HCT116 (cell line): Measurements from ENCODE around the gene ELMOD3. TPM values are rescaled to one million over a fixed set of nuclear protein-coding genes. Genes with fewer than 3 reads are reported as not detected.

ENCODE experiments used
- ATAC-seq: fragments of 200-7000 bp; cut with Tn5 transposase; 2 replicates; pipeline ENCODE4 v1.9.1; 2020; ENCODE audit warnings: mild to moderate bottlenecking, moderate library complexity
- BruUV-seq: library from RNA; stranded (reverse); fragments of 400-500 nt; replicated peaks from 2 replicates; lab custom pipeline; 2021; lab: Mats Ljungman, UMichigan
- CTCF ChIA-PET: fragments of 300-600 bp; sonication (Branson Sonifier 250); formaldehyde crosslinking; loops from one replicate; lab custom pipeline; 2021; ENCODE audit warnings: antibody characterized with exemption; lab: Charles Lee
- POLR2A ChIA-PET: fragments of 300-600, 350-600 bp; sonication (Branson Sonifier 250); formaldehyde crosslinking; loops from one replicate; lab custom pipeline; 2021; ENCODE audit warnings: antibody characterized with exemption; lab: Charles Lee
- RAD21 ChIA-PET, 2 experiments: fragments of 300-600 bp; sonication (Branson Sonifier 250); formaldehyde crosslinking; loops; one replicate each; lab custom pipeline; 2023; ENCODE audit warnings: low total read pairs in 2 of 2; ENCODE audit not compliant: uncharacterized antibody in 2 of 2, unreplicated experiment in 2 of 2, low non-redundant PET in 1 of 2; lab: Charles Lee
- DNase-seq: peaks from one replicate; pipeline ENCODE4 v3.0.0-alpha.2; 2010; ENCODE audit warnings: low read depth, low spot score
- H2AFZ ChIP-seq: fragments of 200-600 bp; shearing (Covaris generic), sonication (generic); 2 replicates; pipeline ENCODE4 v1.6.1; 2017; ENCODE audit warnings: low read depth, mixed run types, mixed read lengths, antibody characterized with exemption, low read length; ENCODE audit not compliant: poor library complexity, severe bottlenecking
- H3K27ac ChIP-seq: 2 replicates; pipeline ENCODE4 v1.5.1; 2012; ENCODE audit warnings: low read depth, low read length
- H3K27me3 ChIP-seq: fragments of 200-600 bp; sonication (generic); 2 replicates; pipeline ENCODE4 v1.6.1; 2016; ENCODE audit warnings: mixed run types, low read length, mixed read lengths; ENCODE audit not compliant: insufficient read depth
- H3K36me3 ChIP-seq, 2 experiments: fragments of 200-500 bp in 1 of 2; fragments of 200-600 bp in 1 of 2; sonication (Bioruptor generic) in 1 of 2; sonication (generic) in 1 of 2; 2 replicates each; pipeline versions ENCODE4 v1.5.1 to v1.6.1; 2014 to 2016; ENCODE audit warnings: low read length in 2 of 2, inconsistent platforms in 1 of 2, mixed read lengths in 1 of 2, mixed run types in 1 of 2; ENCODE audit not compliant: insufficient read depth in 2 of 2, control insufficient read depth in 1 of 2
- H3K4me1 ChIP-seq, 2 experiments: fragments of 200-600 bp in 1 of 2; sonication (generic) in 1 of 2; 2 replicates each; pipeline versions ENCODE4 v1.5.1 to v1.6.1; 2012 to 2017; ENCODE audit warnings: low read length in 2 of 2, inconsistent platforms in 1 of 2, mild to moderate bottlenecking in 1 of 2, mixed read lengths in 1 of 2, mixed run types in 1 of 2, moderate library complexity in 1 of 2; ENCODE audit not compliant: insufficient read depth in 2 of 2, control insufficient read depth in 1 of 2
- H3K4me2 ChIP-seq: fragments of 200-600 bp; sonication (generic); 2 replicates; pipeline ENCODE4 v1.6.1; 2017; ENCODE audit warnings: mixed run types, low read length, mixed read lengths
- H3K4me3 ChIP-seq, 2 experiments: fragments of 200-600 bp in 1 of 2; sonication (generic) in 1 of 2; replicated peaks in 1 of 2; 2 replicates each; pipeline ENCODE4 v1.5.1; 2011 to 2016; ENCODE audit warnings: low read length in 2 of 2, control low read depth in 1 of 2, low read depth in 1 of 2, mild to moderate bottlenecking in 1 of 2, mixed read lengths in 1 of 2, mixed run types in 1 of 2
- H3K79me2 ChIP-seq: fragments of 200-600 bp; sonication (generic); 2 replicates; pipeline ENCODE4 v1.6.1; 2017; ENCODE audit warnings: mild to moderate bottlenecking, mixed run types, low read length, moderate library complexity, mixed read lengths; ENCODE audit not compliant: insufficient read depth
- H3K9ac ChIP-seq: fragments of 200-600 bp; sonication (generic); 2 replicates; pipeline ENCODE4 v1.6.1; 2016; ENCODE audit warnings: low read length, mixed read lengths
- H3K9me2 ChIP-seq: fragments of 200-600 bp; sonication (generic), shearing (Covaris generic); 2 replicates; pipeline ENCODE4 v1.6.1; 2017; ENCODE audit warnings: mixed run types, mild to moderate bottlenecking, moderate library complexity; ENCODE audit not compliant: insufficient read depth
- H3K9me3 ChIP-seq, 2 experiments: fragments of 200-500 bp in 1 of 2; fragments of 200-600 bp in 1 of 2; sonication (Bioruptor generic) in 1 of 2; sonication (generic) in 1 of 2; 2 replicates each; pipeline ENCODE4 v1.6.1; 2014 to 2017; ENCODE audit warnings: low read length in 2 of 2, mixed read lengths in 2 of 2, inconsistent platforms in 1 of 2, low read depth in 1 of 2, mild to moderate bottlenecking in 1 of 2, mixed run types in 1 of 2, moderate library complexity in 1 of 2; ENCODE audit not compliant: control insufficient read depth in 1 of 2, insufficient read depth in 1 of 2
- H4K20me1 ChIP-seq: fragments of 200-600 bp; sonication (generic), shearing (Covaris generic); 2 replicates; pipeline ENCODE4 v1.6.1; 2017; ENCODE audit warnings: mixed run types, mild to moderate bottlenecking, moderate library complexity; ENCODE audit not compliant: insufficient read depth
- ATF3 ChIP-seq: IDR thresholded peaks from 2 replicates; pipeline ENCODE4 v1.6.1; 2012
- CBX3 ChIP-seq: IDR thresholded peaks from 2 replicates; pipeline ENCODE4 v1.6.1; 2012; ENCODE audit warnings: low read depth
- CTCF ChIP-seq, 3 experiments: fragments of 200-600 bp in 1 of 3; sonication (generic) in 1 of 3; IDR thresholded peaks in 2 of 3; conservative IDR thresholded peaks in 1 of 3; 2 replicates each; pipeline ENCODE4 v1.5.1; 2012 to 2017; ENCODE audit warnings: low read depth in 2 of 3, low read length in 2 of 3, antibody characterized with exemption in 1 of 3, borderline replicate concordance in 1 of 3, control low read depth in 1 of 3, mild to moderate bottlenecking in 1 of 3, mixed read lengths in 1 of 3, mixed run types in 1 of 3, moderate library complexity in 1 of 3; ENCODE audit not compliant: insufficient read depth in 1 of 3
- ELF1 ChIP-seq: IDR thresholded peaks from 2 replicates; pipeline ENCODE4 v1.6.1; 2012; ENCODE audit warnings: low read depth, borderline replicate concordance
- FOSL1 ChIP-seq: IDR thresholded peaks from 2 replicates; pipeline ENCODE4 v1.6.1; 2012; ENCODE audit warnings: low read depth
- POLR2A ChIP-seq: IDR thresholded peaks from 2 replicates; pipeline ENCODE4 v1.7.0; 2011; ENCODE audit warnings: borderline replicate concordance; ENCODE audit not compliant: insufficient read depth, insufficient read length; ENCODE audit errors: extremely low read depth
- SP1 ChIP-seq: IDR thresholded peaks from 2 replicates; pipeline ENCODE4 v1.6.1; 2012; ENCODE audit warnings: low read depth
- ZNF274 ChIP-seq: fragments of 200-500 bp; sonication (Bioruptor generic); IDR thresholded peaks from 2 replicates; pipeline ENCODE4 v1.6.1; 2014; ENCODE audit warnings: mild to moderate bottlenecking, low read depth, low read length, inconsistent platforms
- intact Hi-C: fragments of 100-400 bp; cut with micrococcal nuclease; formaldehyde crosslinking; loops from 2 replicates; pipeline ENCODE4 v1.10.0; 2022
- total RNA-seq: library from RNA; stranded (reverse); gene quantifications from one replicate; pipeline ENCODE4 v1.2.1, GENCODE V29; 2021; ENCODE audit not compliant: unreplicated experiment
- TF ChIP-seq, protein P1 (sequence below): IDR thresholded peaks from 2 replicates; pipeline ENCODE4 v1.6.1; 2012

Gene ELMOD3
- total RNA-seq, 1 experiment from 2014 or later, result 9.2 TPM

GRCh38 chr2:85388878-85389538 lies 34.4 kb downstream of the ELMOD3 start:
- Histone ChIP-seq H3K79me2 (no peaks in the 10 kb centered on the region), H3K36me3 (peaks cover 8% of the 10 kb centered on the region in 2 experiments), H4K20me1 (no peaks in the 10 kb centered on the region), H3K4me3 (no peak overlapping the region), H3K9ac (no peak overlapping the region), H2AFZ (no peak overlapping the region), H3K9me2 (no peaks in the 10 kb centered on the region), H3K4me1 (no peaks in the 10 kb centered on the region), H3K27ac (no peak overlapping the region), H3K4me2 (no peak overlapping the region), H3K27me3 (no peaks in the 10 kb centered on the region), H3K9me3 (no peaks in the 10 kb centered on the region)
- no TSS peak for BruUV-seq
- intact Hi-C loops, result no loop called here
- ChIA-PET RAD21 (no interaction called here), CTCF (interaction anchor here (1.3 kb wide), 1 partner anchor 163 kb away, joined by 8 read pairs; no protein-coding TSS in a partner anchor), POLR2A (interaction anchor here (1.0 to 1.5 kb wide), 2 partner anchors 150 to 161 kb away, joined by 3 to 4 read pairs; partner anchors contain the start of gene MAT2A)
- DNase-seq (no peak), ATAC-seq (no peak)
- TF ChIP-seq SP1, result no peak
- TF ChIP-seq CTCF (IDR thresholded peaks at IDR 0.05 in 2 of 3, conservative IDR thresholded peaks at IDR 0.05 in 1 of 3; ENCODE audit: borderline replicate concordance in 1 of 3, insufficient read depth in 1 of 3, low read depth in 2 of 3, low read length in 2 of 3), result no peak
- no peak for TF ChIP-seq ZNF274
- TF ChIP-seq FOSL1, result no peak
- no peak for TF ChIP-seq CBX3
- no peak for TF ChIP-seq POLR2A
- no peak for TF ChIP-seq ATF3
- TF ChIP-seq, protein P1, sequence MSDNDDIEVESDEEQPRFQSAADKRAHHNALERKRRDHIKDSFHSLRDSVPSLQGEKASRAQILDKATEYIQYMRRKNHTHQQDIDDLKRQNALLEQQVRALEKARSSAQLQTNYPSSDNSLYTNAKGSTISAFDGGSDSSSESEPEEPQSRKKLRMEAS, result no peak
- TF ChIP-seq ELF1, result no peak
